ENCODE measurements around the gene TIMM22.
A peak's percentile ranks its signal among the peaks of the same experiment; 100 is the strongest.
"Not testable (repeated sequence)": the region's sequence is repeated elsewhere in the genome, so short reads cannot be mapped to it uniquely, and the experiment has no call there.

The TIMM22 gene

GRCh38 chr17:1045456-1045855, 48.5 kb downstream of the TIMM22 start:
- Histone ChIP-seq H3K4me1 (ENCODE audit: insufficient read depth, insufficient read length) (peaks cover 2% of the 10 kb centered on the region), H3K9ac (ENCODE audit: insufficient read length, low read depth) (no peak overlapping the region), H3K36me3 (ENCODE audit: insufficient read depth, insufficient read length, low read length) (peaks cover 28% of the 10 kb centered on the region), H3K27me3 (ENCODE audit: insufficient read depth, insufficient read length) (no peaks in the 10 kb centered on the region), H3K9me3 (ENCODE audit: insufficient read depth, low read length) (no peaks in the 10 kb centered on the region; the same call in 1 of the 2 replicates), H3K4me3 (ENCODE audit: insufficient read length, low read depth) (no peak overlapping the region)
- no peak for DNase-seq (ENCODE audit: low read depth, low spot score)
- TF ChIP-seq ZNF274 (IDR thresholded peaks at IDR 0.05; ENCODE audit: low read depth, low read length) (no peak), SUZ12 (IDR thresholded peaks at IDR 0.05; ENCODE audit: extremely low read depth, insufficient read depth, insufficient read length) (no peak), YY1 (IDR thresholded peaks at IDR 0.05; ENCODE audit: insufficient read depth, insufficient read length) (no peak)

GRCh38 chr17:1047177-1047878, 50.4 kb downstream of the TIMM22 start:
- H3K4me1 ChIP-seq (ENCODE audit: insufficient read depth, insufficient read length) = peaks cover 2% of the 10 kb centered on the region
- TF ChIP-seq YY1 (IDR thresholded peaks at IDR 0.05; ENCODE audit: insufficient read depth, insufficient read length) (no peak), ZNF274 (IDR thresholded peaks at IDR 0.05; ENCODE audit: low read depth, low read length) (no peak), SUZ12 (IDR thresholded peaks at IDR 0.05; ENCODE audit: extremely low read depth, insufficient read depth, insufficient read length) (no peak)

GRCh38 chr17:1047879-1048470, 51.0 kb downstream of the TIMM22 start:
- DNase-seq (ENCODE audit: low read depth, low spot score) = no peak
- no peak overlapping the region for H3K9ac ChIP-seq (ENCODE audit: insufficient read length, low read depth)
- no peak overlapping the region for H3K4me3 ChIP-seq (ENCODE audit: insufficient read length, low read depth)
- no peak for TF ChIP-seq SUZ12 (IDR thresholded peaks at IDR 0.05; ENCODE audit: extremely low read depth, insufficient read depth, insufficient read length)
- TF ChIP-seq YY1 (IDR thresholded peaks at IDR 0.05; ENCODE audit: insufficient read depth, insufficient read length) = no peak
- no peak for TF ChIP-seq ZNF274 (IDR thresholded peaks at IDR 0.05; ENCODE audit: low read depth, low read length)
- H3K36me3 ChIP-seq (ENCODE audit: insufficient read depth, insufficient read length, low read length) = peaks cover 23% of the 10 kb centered on the region
- H3K27me3 ChIP-seq (ENCODE audit: insufficient read depth, insufficient read length) = no peaks in the 10 kb centered on the region
- peaks cover 2% of the 10 kb centered on the region for H3K4me1 ChIP-seq (ENCODE audit: insufficient read depth, insufficient read length)
- no peaks in the 10 kb centered on the region for H3K9me3 ChIP-seq (ENCODE audit: insufficient read depth, low read length)

More at GRCh38 chr17:1047177-1047878, 50.4 kb downstream of the TIMM22 start:
- Histone ChIP-seq H3K27me3 (ENCODE audit: insufficient read depth, insufficient read length) (no peaks in the 10 kb centered on the region), H3K4me3 (ENCODE audit: insufficient read length, low read depth) (no peak overlapping the region), H3K36me3 (ENCODE audit: insufficient read depth, insufficient read length, low read length) (peaks cover 29% of the 10 kb centered on the region), H3K9me3 (ENCODE audit: insufficient read depth, low read length) (no peaks in the 10 kb centered on the region; the same call in 1 of the 2 replicates), H3K9ac (ENCODE audit: insufficient read length, low read depth) (no peak overlapping the region)
- DNase-seq (ENCODE audit: low read depth, low spot score) = no peak

GRCh38 chr17:1048516-1049115, 51.7 kb downstream of the TIMM22 start:
- H3K9me3 ChIP-seq (ENCODE audit: insufficient read depth, low read length); DNase-seq (ENCODE audit: low read depth, low spot score); H3K9ac ChIP-seq (ENCODE audit: insufficient read length, low read depth); H3K4me1 ChIP-seq (ENCODE audit: insufficient read depth, insufficient read length); H3K27me3 ChIP-seq (ENCODE audit: insufficient read depth, insufficient read length): not testable (repeated sequence)
- peak overlapping the region; percentile 2 for H3K4me3 ChIP-seq (ENCODE audit: insufficient read length, low read depth)
- H3K36me3 ChIP-seq (ENCODE audit: insufficient read depth, insufficient read length, low read length) = peaks cover 24% of the 10 kb centered on the region

GRCh38 chr17:1049446-1050225, 52.7 kb downstream of the TIMM22 start:
- peaks cover 32% of the 10 kb centered on the region for H3K36me3 ChIP-seq (ENCODE audit: insufficient read depth, insufficient read length, low read length)
- H3K27me3 ChIP-seq (ENCODE audit: insufficient read depth, insufficient read length) = no peaks in the 10 kb centered on the region
- no peak overlapping the region for H3K9ac ChIP-seq (ENCODE audit: insufficient read length, low read depth)
- DNase-seq (ENCODE audit: low read depth, low spot score) = no peak
- H3K9me3 ChIP-seq (ENCODE audit: insufficient read depth, low read length) = no peaks in the 10 kb centered on the region
- peaks cover 2% of the 10 kb centered on the region for H3K4me1 ChIP-seq (ENCODE audit: insufficient read depth, insufficient read length)
- TF ChIP-seq YY1 (IDR thresholded peaks at IDR 0.05; ENCODE audit: insufficient read depth, insufficient read length) (no peak), SUZ12 (IDR thresholded peaks at IDR 0.05; ENCODE audit: extremely low read depth, insufficient read depth, insufficient read length) (no peak), ZNF274 (IDR thresholded peaks at IDR 0.05; ENCODE audit: low read depth, low read length) (no peak)
- no peak overlapping the region for H3K4me3 ChIP-seq (ENCODE audit: insufficient read length, low read depth)

DNA sequence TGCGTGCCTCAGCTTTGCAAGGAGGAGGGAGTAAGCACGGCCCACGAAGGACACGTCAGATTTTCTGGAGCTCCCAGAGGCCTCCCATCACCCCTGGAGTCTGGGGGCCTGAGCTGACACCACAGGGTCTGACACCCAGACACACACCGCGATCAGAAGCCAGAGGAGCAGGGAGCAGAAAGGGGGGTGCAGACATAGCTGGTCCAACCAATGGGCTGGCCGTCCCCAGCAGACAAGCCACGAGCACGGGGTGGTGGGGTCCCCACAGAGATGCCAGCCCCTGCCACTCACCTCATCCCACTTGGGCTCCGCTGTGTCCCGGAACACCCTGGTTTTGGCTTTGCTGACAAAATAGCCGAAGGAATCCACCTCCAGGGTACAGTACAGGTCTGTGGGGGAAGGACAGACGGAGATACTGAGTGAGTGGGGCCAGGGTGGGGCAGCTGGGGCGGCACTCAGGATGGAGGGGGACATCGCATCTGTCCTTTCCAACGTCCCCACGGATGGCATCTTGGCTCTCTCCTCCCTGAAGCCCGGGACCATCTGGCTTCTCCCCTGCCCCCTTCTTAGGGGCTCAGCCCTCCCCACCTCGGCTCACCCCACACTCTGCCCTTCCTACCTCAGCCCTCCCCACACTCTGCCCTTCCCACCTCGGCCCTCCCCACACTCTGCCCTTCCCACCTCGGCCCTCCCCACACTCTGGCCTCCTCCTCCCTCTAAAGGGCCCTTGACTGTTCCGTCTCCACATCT, 53.5 kb downstream of the TIMM22 start:
- Histone ChIP-seq H3K36me3 (ENCODE audit: insufficient read depth, insufficient read length, low read length) (peaks cover 40% of the 10 kb centered on the region), H3K9me3 (ENCODE audit: insufficient read depth, low read length) (no peaks in the 10 kb centered on the region), H3K9ac (ENCODE audit: insufficient read length, low read depth) (no peak overlapping the region), H3K4me1 (ENCODE audit: insufficient read depth, insufficient read length) (peaks cover 2% of the 10 kb centered on the region), H3K27me3 (ENCODE audit: insufficient read depth, insufficient read length) (no peaks in the 10 kb centered on the region), H3K4me3 (ENCODE audit: insufficient read length, low read depth) (no peak overlapping the region)
- TF ChIP-seq YY1 (IDR thresholded peaks at IDR 0.05; ENCODE audit: insufficient read depth, insufficient read length) (no peak), ZNF274 (IDR thresholded peaks at IDR 0.05; ENCODE audit: low read depth, low read length) (no peak), SUZ12 (IDR thresholded peaks at IDR 0.05; ENCODE audit: extremely low read depth, insufficient read depth, insufficient read length) (no peak)
- no peak for DNase-seq (ENCODE audit: low read depth, low spot score)

All from NT2/D1 (cell line).